GM12878 (cell line): ENCODE data around the gene SLC6A8. TPM values are rescaled to one million over a fixed set of nuclear protein-coding genes. Genes with fewer than 3 reads are reported as not detected.
A peak's percentile ranks its signal among the peaks of the same experiment; 100 is the strongest.

Source experiments
- ATAC-seq: fragments of 200-7000 bp; cut with Tn5 transposase; 3 replicates; pipeline ENCODE4 v1.9.1; 2020; ENCODE audit warnings: mild to moderate bottlenecking, moderate library complexity
- BruUV-seq: library from RNA; stranded (reverse); fragments of 400-500 nt; replicated peaks from 2 replicates; lab custom pipeline; 2021; lab: Mats Ljungman, UMichigan
- CTCF ChIA-PET: fragments of 300-600 bp; sonication (Branson Sonifier 250); formaldehyde crosslinking; extraction: SDS; loops from one replicate; lab custom pipeline; 2021; ENCODE audit warnings: inconsistent platforms; lab: Yijun Ruan, JAX
- POLR2A ChIA-PET: fragments of 350-600 bp; formaldehyde crosslinking; extraction: SDS; loops from one replicate; lab custom pipeline; 2021; ENCODE audit warnings: inconsistent platforms; lab: Charles Lee
- RAD21 ChIA-PET: fragments of 300-600 bp; sonication (Branson Sonifier 250); formaldehyde crosslinking; loops from one replicate; lab custom pipeline; 2023; ENCODE audit warnings: antibody characterized with exemption; ENCODE audit not compliant: unreplicated experiment; lab: Charles Lee
- SMC1A ChIA-PET: fragments of 300-600 bp; sonication (Branson Sonifier 250); formaldehyde crosslinking; loops from one replicate; lab custom pipeline; 2023; ENCODE audit not compliant: unreplicated experiment, uncharacterized antibody; lab: Charles Lee
- DNase-seq: peaks from one replicate; pipeline ENCODE4 v3.0.0-alpha.2; 2011; ENCODE audit warnings: low read depth, low spot score
- FAIRE-seq: peaks from 3 replicates; lab custom pipeline; 2011; peaks lifted over from hg19 to GRCh38; lab: Jason Lieb, UNC
- H2AFZ ChIP-seq: 2 replicates; pipeline ENCODE4 v1.6.0; 2011; ENCODE audit warnings: low read depth, low read length, control low read depth; ENCODE audit not compliant: control insufficient read depth
- H3K27ac ChIP-seq: 2 replicates; pipeline ENCODE4 v1.5.1; 2011; ENCODE audit warnings: control low read depth; ENCODE audit not compliant: control insufficient read depth, insufficient read depth
- H3K27me3 ChIP-seq, 2 experiments: replicated peaks in 1 of 2; 2 replicates each; pipeline versions ENCODE4 v1.6.0 to v1.6.1; 2011; ENCODE audit warnings: low read length in 1 of 2; ENCODE audit not compliant: control insufficient read depth in 2 of 2, insufficient read depth in 2 of 2
- H3K36me3 ChIP-seq, 2 experiments: 2 replicates each; pipeline ENCODE4 v1.5.1; 2011; ENCODE audit warnings: low read length in 1 of 2; ENCODE audit not compliant: control insufficient read depth in 2 of 2, insufficient read depth in 2 of 2
- H3K4me1 ChIP-seq: 2 replicates; pipeline ENCODE4 v1.6.1; 2011; ENCODE audit warnings: mild to moderate bottlenecking, low read length, moderate library complexity, mixed read lengths; ENCODE audit not compliant: control insufficient read depth, insufficient read depth
- H3K4me2 ChIP-seq: 2 replicates; pipeline ENCODE4 v1.6.0; 2011; ENCODE audit warnings: control low read depth; ENCODE audit not compliant: control insufficient read depth, insufficient read depth
- H3K4me3 ChIP-seq: fragments of 200-600 bp; sonication (generic); 2 replicates; pipeline ENCODE4 v1.5.1; 2016
- H3K79me2 ChIP-seq: 2 replicates; pipeline ENCODE4 v1.6.0; 2011; ENCODE audit warnings: low read length; ENCODE audit not compliant: control insufficient read depth, insufficient read depth
- H3K9ac ChIP-seq: 2 replicates; pipeline ENCODE4 v1.8.0; 2011; ENCODE audit warnings: low read length, control low read depth, mixed read lengths; ENCODE audit not compliant: control insufficient read depth, insufficient read depth
- H3K9me3 ChIP-seq: replicated peaks from 3 replicates; pipeline ENCODE4 v1.5.1; 2011; ENCODE audit warnings: mild to moderate bottlenecking, low read length; ENCODE audit not compliant: control insufficient read depth, insufficient read depth
- H4K20me1 ChIP-seq: 2 replicates; pipeline ENCODE4 v1.6.0; 2011; ENCODE audit not compliant: control insufficient read depth, insufficient read depth
- GABPA ChIP-seq: IDR thresholded peaks from 2 replicates; pipeline ENCODE4 v1.6.1; 2014; ENCODE audit warnings: antibody characterized with exemption, low read depth, mild to moderate bottlenecking, inconsistent platforms
- KDM1A ChIP-seq: fragments of 200-600 bp; sonication (generic); IDR thresholded peaks from 2 replicates; pipeline ENCODE4 v1.6.1; 2016; ENCODE audit warnings: borderline replicate concordance
- NFIC ChIP-seq: IDR thresholded peaks from 2 replicates; pipeline ENCODE4 v1.6.1; 2012; ENCODE audit warnings: low read depth, mild to moderate bottlenecking, inconsistent platforms, low read length, moderate library complexity
- REST ChIP-seq: IDR thresholded peaks from 2 replicates; pipeline ENCODE4 v1.6.1; 2012; ENCODE audit warnings: mild to moderate bottlenecking, low read depth, low read length
- WGBS: methylation state at CpG from one replicate; pipeline ENCODE4 v1.1.6; 2016; ENCODE audit warnings: low lambda C conversion rate; ENCODE audit not compliant: insufficient replicate concordance, insufficient coverage; ENCODE audit errors: missing lambda C conversion rate; 5-methylcytosine and 5-hydroxymethylcytosine counted together
- in situ Hi-C: fragments of 300-500 bp; cut with MboI; formaldehyde crosslinking; loops from 9 replicates; pipeline ENCODE4 v1.14.3; 2018; ENCODE audit warnings: mixed read lengths
- intact Hi-C: fragments of 100-400 bp; cut with micrococcal nuclease; formaldehyde crosslinking; loops from one replicate; pipeline ENCODE4 v1.14.2; 2022; ENCODE audit not compliant: unreplicated experiment
- polyA plus RNA-seq, 11 experiments: library from polyadenylated mRNA; depleted of rRNA in 4 of 11; unstranded in 6 of 11; stranded (reverse) in 5 of 11; fragments of >200 nt; fragmentation: Nextera tagmentation in 4 of 11; fragmentation: Illumina TruSeq in 1 of 11; extraction: Ambion mirVana in 4 of 11; extraction: Trizol in 1 of 11; gene quantifications; 1 replicate in 1 of 11; 2 replicates in 10 of 11; pipeline versions ENCODE4 v1.2.1 to v1.2.3, GENCODE V29; 2011 to 2016; ENCODE audit warnings: inconsistent platforms in 2 of 11, missing spikeins in 2 of 11, low read depth in 1 of 11
- total RNA-seq, 4 experiments: library from RNA; depleted of rRNA in 3 of 4; stranded (reverse); fragments of >200 nt in 3 of 4; fragmentation: Illumina TruSeq in 1 of 4; extraction: Trizol in 1 of 4; gene quantifications; 2 replicates each; pipeline versions ENCODE4 v1.2.1 to v1.2.3, GENCODE V29; 2013 to 2021

Gene SLC6A8
- total and polyA plus RNA-seq, 10 of the 15 experiments (the other 5 are each of a cell fraction or from before 2014, with no cell fraction given): 0.01 to 0.72 (median 0.17) TPM; not detected in 6

GRCh38 chrX:153724252-153725038, 36.7 kb downstream of the SLC6A8 start, which contains the start of the genes ABCD1 and BCAP31 (continued):
- TF ChIP-seq KDM1A (no peak), REST (no peak), GABPA (0 out of 2 replicates have a peak, but pooled peaks have one; percentile 46)

- Histone ChIP-seq H3K4me1 (peaks cover 30% of the 10 kb centered on the region), H2AFZ (no peak overlapping the region), H3K9me3 (no peaks in the 10 kb centered on the region; the same call in 2 of the 3 replicates), H3K4me3 (peak overlapping the region; percentile 63; the same call in 1 of the 2 replicates), H3K36me3 (peaks cover 0 to 2% of the 10 kb centered on the region in 2 experiments; a peak in 1 of 4 replicates), H3K9ac (peak overlapping the region; percentile 50; the same call in 1 of the 2 replicates)
- intact Hi-C loops: no loop called here
- BruUV-seq: TSS peak; percentile 67
- ChIA-PET POLR2A (no interaction called here), RAD21 (no interaction called here), SMC1A (no interaction called here)
- ATAC-seq: peak; percentile 3
- TF ChIP-seq NFIC: no peak
- TF ChIP-seq, all 136 proteins: peak for 0
- DNase-seq: no peak
- CTCF ChIA-PET: no interaction called here
- in situ Hi-C loops: no loop called here
- no peak for FAIRE-seq
- H4K20me1 ChIP-seq: no peaks in the 10 kb centered on the region
- H3K4me2 ChIP-seq: peak overlapping the region; percentile 71
- H3K27me3 ChIP-seq: no peaks in the 10 kb centered on the region
- peak overlapping the region; percentile 64 for H3K27ac ChIP-seq
- 77% methylated on average over 55 of the region's 55 CpGs for WGBS
- H3K79me2 ChIP-seq: peaks cover 17% of the 10 kb centered on the region
Observed at GRCh38 chrX:153725039-153725831, 37.5 kb downstream of the SLC6A8 start.
